NK-92 (cell line): ENCODE results near the gene BNC2.

Experiments used
- DNase-seq: peaks from one replicate; lab custom pipeline; 2025; ENCODE audit not compliant: unreplicated experiment; lab: John Stamatoyannopoulos, UW

The BNC2 gene

GRCh38 chr9:16640649-16641048, 229.8 kb downstream of the BNC2 start:
- DNase-seq, result no peak

GRCh38 chr9:16639644-16640043, 230.8 kb downstream of the BNC2 start:
- DNase-seq, result no peak

- DNase-seq, result no peak
Measured at GRCh38 chr9:16637911-16638310, 232.6 kb downstream of the BNC2 start.

GRCh38 chr9:16637218-16637617, 233.3 kb downstream of the BNC2 start:
- DNase-seq, result no peak

DNA sequence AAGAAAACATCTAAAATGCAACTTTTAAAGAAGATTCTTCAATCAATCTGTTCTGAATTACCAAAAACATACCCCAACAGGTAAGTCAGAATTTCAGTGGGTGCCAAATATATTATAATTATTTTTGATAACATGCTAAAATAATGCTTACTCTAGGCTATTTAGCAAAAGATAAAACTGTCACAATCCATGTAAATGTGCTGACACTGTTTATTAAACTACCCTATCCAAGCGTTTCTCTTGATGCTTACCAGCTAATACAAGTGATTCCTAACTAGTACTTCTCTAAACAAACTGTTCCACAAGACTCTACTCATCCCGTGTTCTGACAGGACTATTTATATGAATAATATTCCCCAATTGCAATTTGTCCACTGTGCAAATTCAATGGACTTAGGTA, 236.7 kb downstream of the BNC2 start:
- no peak for DNase-seq

DNA sequence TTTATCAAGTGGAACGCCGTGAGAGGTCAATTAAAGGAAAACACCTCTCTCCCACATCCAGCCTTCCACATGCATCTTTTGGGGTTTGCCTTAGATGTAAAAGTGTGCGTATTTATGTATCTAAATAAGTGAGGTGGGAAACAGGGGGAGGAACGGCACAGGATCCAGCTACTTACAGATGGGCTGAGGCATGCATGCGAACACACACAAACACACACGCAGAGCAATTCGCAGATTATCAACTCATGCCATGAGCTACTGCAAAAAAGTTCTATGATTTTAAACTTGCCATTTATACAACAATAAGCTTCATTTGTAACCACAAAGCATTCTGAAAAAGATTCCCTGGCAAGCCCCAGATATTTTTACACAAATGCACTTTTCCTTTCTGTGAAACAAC, 242.1 kb downstream of the BNC2 start:
- DNase-seq, result no peak

DNA sequence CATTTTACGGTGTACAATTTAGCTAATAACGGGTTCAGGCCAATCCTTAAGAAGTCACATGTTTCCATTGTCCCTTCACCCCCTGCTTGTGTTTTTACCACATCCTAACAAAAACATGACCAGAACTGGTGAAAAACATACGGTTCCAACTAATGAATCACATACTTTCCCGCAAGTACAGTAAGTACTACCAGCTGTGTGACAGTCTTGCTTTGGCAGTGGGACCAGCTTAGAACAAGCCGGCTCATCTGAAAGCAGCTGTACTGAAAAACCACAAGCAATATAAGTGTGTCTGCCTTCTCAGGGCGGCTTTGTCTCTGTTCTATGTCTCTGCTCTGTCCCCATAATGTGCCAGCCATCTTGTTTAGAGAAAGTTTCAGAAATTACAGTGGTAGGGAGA, 242.5 kb downstream of the BNC2 start:
- DNase-seq, result no peak

DNA sequence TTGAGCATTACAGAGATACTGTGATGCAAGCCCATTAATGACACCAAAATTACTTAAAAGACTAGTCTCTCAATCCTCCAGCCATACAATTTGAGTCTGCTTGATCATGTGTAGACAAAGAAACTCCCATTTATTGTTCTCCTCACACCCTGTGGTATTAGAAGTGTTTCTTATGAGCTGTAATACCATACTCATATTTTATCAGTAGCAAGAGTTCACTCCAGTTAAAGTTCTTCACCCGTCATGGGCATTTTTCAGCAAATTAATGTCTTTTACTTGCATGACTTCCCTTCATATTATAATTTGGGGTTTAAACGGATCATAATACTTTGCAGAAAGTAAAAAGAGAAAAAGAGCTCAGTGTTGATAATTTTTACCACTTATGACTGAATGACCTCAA, 242.9 kb downstream of the BNC2 start:
- no peak for DNase-seq

DNA sequence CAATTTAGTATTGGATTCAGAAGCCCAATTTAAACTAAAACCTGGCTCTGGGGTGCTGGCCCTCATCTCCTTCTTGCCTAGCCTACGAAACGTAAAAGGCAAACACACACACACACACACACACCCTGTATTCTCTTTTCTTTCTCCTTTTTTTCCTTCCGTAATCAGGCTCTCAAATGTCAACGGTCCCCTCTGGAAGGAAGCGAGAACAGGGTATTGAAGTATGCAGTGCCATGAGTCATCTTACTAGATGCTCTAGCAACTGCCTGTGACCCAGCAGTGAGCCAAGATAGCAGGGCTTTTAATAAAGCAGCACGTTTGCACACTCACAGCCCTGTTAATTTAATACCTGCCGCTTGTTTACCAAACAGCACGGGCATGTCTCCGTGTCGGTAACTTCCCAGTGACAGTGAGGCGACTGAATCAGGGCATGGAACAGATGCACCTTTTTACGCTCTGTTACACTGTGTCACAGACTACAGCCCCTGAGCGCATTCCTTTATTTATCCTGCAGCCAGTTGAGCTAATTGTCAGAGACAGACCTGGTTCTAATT, 243.8 kb downstream of the BNC2 start:
- DNase-seq, result no peak

- no peak for DNase-seq
Measured at GRCh38 chr9:16625811-16626210, 244.7 kb downstream of the BNC2 start.

- DNase-seq, result no peak
Measured at GRCh38 chr9:16625161-16625631, 245.3 kb downstream of the BNC2 start.

DNA sequence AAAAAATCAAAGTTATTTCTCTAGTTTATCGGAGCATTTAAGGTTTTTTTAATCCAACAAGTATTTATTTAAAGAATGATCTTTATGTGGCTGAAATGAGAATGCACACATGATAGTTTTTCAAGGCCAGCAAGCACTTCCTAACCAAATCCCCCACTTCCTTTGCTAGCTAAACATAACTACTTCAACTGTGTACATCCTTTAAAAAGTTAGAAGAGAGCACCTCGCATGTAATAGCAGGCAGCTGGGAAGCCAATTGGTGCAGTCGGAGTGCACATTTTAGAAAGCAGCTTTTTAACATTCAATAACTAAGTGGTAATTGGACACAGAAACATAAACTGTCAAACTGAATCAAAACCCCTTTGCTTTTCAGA, 245.7 kb downstream of the BNC2 start:
- DNase-seq, result no peak

- DNase-seq, result no peak
Measured at GRCh38 chr9:16623989-16624743, 246.3 kb downstream of the BNC2 start.

DNA sequence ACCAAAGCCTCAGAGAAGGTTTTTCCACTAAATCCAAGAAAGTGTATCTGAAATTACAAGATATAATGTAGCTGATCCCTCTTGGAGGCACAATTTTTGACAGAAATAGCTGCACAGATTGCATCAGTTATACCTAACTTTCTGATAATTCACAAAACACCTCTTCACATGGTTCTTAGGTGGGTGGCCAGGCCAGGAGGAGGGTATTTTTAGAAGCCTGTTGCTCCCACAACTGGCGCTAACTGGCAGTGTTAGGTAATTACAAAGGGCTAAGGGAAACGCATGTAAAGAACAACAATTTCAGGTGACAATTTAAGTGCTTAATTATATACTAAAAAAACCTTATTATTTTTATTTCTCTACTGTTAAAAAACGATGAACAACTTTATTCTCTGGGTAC, 247.9 kb downstream of the BNC2 start:
- no peak for DNase-seq

DNA sequence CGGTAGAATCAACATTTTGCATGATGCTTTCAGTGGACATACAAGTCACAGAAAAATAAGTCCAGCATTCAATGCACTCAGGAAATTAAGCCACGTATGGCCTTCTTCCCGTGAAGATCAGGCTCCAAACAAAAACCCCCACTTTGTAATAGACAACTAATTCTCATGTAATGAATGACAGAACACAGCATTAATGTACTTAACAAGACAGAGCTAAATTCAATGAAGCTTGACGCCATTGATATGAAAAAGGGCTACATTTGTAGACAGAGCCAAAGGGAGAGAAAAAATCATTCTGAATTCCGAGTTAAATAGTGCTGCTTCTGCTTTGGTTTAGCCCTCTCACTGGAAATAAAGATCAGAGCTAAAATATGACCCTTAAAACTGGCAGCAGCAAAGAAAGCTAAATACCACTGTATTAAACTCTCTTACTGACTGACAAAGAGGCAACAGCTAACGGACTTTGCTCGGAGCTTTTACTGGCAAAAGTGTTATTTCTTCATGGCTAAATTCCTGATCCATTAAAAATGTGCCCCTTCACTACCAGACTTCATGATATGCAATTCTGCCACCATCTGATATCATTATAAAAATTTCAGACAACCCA, 250.5 kb downstream of the BNC2 start:
- no peak for DNase-seq

- no peak for DNase-seq
Measured at GRCh38 chr9:16619402-16619801, 251.1 kb downstream of the BNC2 start.

GRCh38 chr9:16618524-16618923, 251.9 kb downstream of the BNC2 start:
- no peak for DNase-seq

DNA sequence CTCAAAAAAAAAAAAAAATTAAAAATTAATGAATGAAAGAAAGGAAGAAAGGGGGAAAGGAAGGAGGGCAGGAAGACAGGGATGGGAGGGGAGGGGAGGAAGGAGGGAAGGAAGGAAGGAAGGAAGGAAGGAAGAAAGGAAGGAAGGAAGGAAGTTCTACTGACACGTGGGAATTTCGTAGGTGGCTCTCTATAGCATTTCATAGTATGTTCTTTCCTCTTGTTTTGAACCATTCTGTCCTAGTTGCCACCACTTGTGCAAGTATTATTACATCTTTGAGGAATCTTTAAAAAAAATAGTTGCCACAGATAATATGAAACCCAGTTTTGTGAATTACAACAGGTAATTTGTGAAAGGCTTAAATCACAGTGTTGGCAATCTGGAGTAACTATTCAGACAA, 253.8 kb downstream of the BNC2 start:
- no peak for DNase-seq

- no peak for DNase-seq
Measured at GRCh38 chr9:16615451-16615850, 255.0 kb downstream of the BNC2 start.

GRCh38 chr9:16613605-16614004, 256.9 kb downstream of the BNC2 start:
- no peak for DNase-seq

DNA sequence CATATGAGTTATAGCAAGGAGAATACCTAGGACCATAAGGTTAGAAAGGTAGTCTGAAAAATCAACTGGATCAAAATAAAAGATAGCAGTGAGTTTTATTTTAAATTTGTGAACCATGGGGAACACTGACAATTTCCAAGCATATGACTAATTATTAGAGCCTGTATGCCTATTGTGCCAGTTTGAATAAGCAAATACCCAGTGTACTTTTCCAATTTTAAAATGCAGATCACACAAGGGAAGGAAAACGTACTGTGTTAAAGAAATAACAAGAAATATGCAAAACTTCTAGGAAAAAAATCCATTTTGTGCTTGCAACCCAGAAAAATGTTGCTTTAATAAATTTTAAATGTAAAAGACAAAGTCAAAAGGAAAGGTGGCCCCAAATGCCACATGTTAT, 257.4 kb downstream of the BNC2 start:
- DNase-seq, result no peak

DNA sequence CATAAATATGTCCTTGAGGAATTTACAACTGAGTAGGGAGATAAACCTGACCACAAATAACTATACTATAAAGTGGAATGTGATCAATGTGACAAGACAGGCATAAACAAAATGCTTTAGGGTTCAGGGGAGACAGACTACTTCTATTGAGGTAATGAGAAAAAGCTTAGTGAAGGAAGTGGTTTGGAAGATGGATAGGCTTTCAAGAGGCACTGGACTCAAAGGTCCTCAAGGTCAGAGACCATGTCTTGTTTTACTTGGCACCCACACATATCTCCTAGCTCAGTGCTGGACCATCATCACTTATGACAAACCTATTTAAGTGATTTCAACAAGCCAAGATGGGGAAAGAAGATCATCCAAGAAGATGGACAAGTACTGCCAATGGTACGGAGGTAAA, 257.8 kb downstream of the BNC2 start:
- no peak for DNase-seq

DNA sequence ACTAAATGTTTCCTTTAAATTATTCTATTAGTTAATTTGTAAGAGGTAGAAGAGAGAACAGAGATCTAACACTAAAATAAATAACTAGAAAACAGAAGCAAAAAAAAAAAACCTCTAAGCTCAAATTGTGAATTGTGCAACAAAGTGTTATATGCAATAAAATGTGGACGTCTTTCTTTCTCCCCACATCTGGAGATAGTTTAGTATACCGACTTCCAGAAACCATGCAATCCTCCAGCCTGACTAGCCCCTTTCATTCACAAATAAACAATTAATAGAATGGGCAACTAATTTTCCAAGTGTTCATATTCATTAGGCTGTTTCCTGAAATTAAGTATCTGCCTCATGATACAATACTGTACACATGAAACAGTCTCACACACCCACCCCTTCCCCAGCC, 258.5 kb downstream of the BNC2 start:
- DNase-seq, result no peak
